ENCODE results near the gene AGPAT4.

Gene AGPAT4

GRCh38 chr6:161107779-161108730 lies 165.8 kb downstream of the AGPAT4 start:
- no peak for DNase-seq

GRCh38 chr6:161105408-161105807 lies 168.5 kb downstream of the AGPAT4 start:
- DNase-seq, result no peak

- DNase-seq, result no peak
These were observed 168.9 kb downstream of the AGPAT4 start for GRCh38 chr6:161104966-161105365.

GRCh38 chr6:161103475-161103874 lies 170.4 kb downstream of the AGPAT4 start:
- no peak for DNase-seq

- DNase-seq, result no peak
These were observed 172.3 kb downstream of the AGPAT4 start for GRCh38 chr6:161101517-161101916.

- no peak for DNase-seq
These were observed 173.8 kb downstream of the AGPAT4 start for GRCh38 chr6:161100072-161100471.

GRCh38 chr6:161095916-161096315 lies 177.9 kb downstream of the AGPAT4 start:
- DNase-seq, result no peak

- DNase-seq, result no peak
These were observed 178.9 kb downstream of the AGPAT4 start for GRCh38 chr6:161094955-161095354.

- no peak for DNase-seq
These were observed 181.7 kb downstream of the AGPAT4 start for GRCh38 chr6:161091972-161092701.

- DNase-seq, result no peak
These were observed 182.7 kb downstream of the AGPAT4 start for GRCh38 chr6:161091151-161091550.

- no peak for DNase-seq
These were observed 185.1 kb downstream of the AGPAT4 start for GRCh38 chr6:161088676-161089328.

GRCh38 chr6:161085246-161085645 lies 188.6 kb downstream of the AGPAT4 start:
- DNase-seq, result no peak

- no peak for DNase-seq
These were observed 191.6 kb downstream of the AGPAT4 start for GRCh38 chr6:161082215-161082614.

- DNase-seq, result no peak
These were observed 193.4 kb downstream of the AGPAT4 start for GRCh38 chr6:161080263-161080970.

Measured in NCI-H2029 treated with DMSO at 0.1 percent for 48 hours (cell line).